Thoracic aorta (tissue), 2 donors: ENCODE data around the gene NT5C. TPM values are rescaled to one million over a fixed set of nuclear protein-coding genes. Genes with fewer than 3 reads are reported as not detected.

ENCODE experiments used
- ATAC-seq: fragments of 150-250 bp; one replicate; pipeline ENCODE4 v1.8.0; 2017; ENCODE audit warnings: low read depth; ENCODE audit not compliant: insufficient number of reproducible peaks, low FRiP score
- DNase-seq: peaks from one replicate; pipeline ENCODE4 v3.0.0-alpha.2; 2020; ENCODE audit warnings: low spot score
- H3K27ac ChIP-seq, 2 donors: fragments of 200-600 bp; sonication (generic); 1 replicate in 1 of 2; 2 replicates in 1 of 2; pipeline ENCODE4 v1.5.1; 2016; ENCODE audit warnings: mild to moderate bottlenecking in 2 of 2, moderate library complexity in 2 of 2
- H3K27me3 ChIP-seq: fragments of 200-600 bp; sonication (generic); replicated peaks from 2 replicates; pipeline ENCODE4 v1.6.0; 2016; ENCODE audit warnings: mild to moderate bottlenecking; ENCODE audit not compliant: insufficient read depth
- H3K36me3 ChIP-seq: fragments of 200-600 bp; sonication (generic); one replicate; pipeline ENCODE4 v1.5.1; 2016
- H3K4me1 ChIP-seq, 2 donors: fragments of 200-600 bp; sonication (generic); 1 replicate in 1 of 2; 2 replicates in 1 of 2; pipeline versions ENCODE4 v1.5.1 to v1.6.0; 2016; ENCODE audit warnings: low read depth in 2 of 2, mild to moderate bottlenecking in 1 of 2; ENCODE audit not compliant: control insufficient read depth in 1 of 2
- H3K4me3 ChIP-seq: fragments of 200-600 bp; sonication (generic); 2 replicates; pipeline ENCODE4 v1.5.1; 2016; ENCODE audit warnings: mild to moderate bottlenecking
- H3K9me3 ChIP-seq: fragments of 200-600 bp; sonication (generic); 2 replicates; pipeline ENCODE4 v1.5.1; 2016
- total RNA-seq, 2 donors: library from RNA; depleted of rRNA; stranded (reverse); fragments of >200 nt; gene quantifications; one replicate each; pipeline versions ENCODE4 v1.1.0 to v1.2.3, GENCODE V29; 2016
- TF ChIP-seq, protein P1 (sequence below): fragments of 200-600 bp; sonication (generic); IDR thresholded peaks from one replicate; pipeline ENCODE4 v1.5.1; 2019; ENCODE audit warnings: antibody characterized with exemption

NT5C gene
- total RNA-seq, 2 donors from 2014 or later, result 57.9 to 80.0 TPM

DNA sequence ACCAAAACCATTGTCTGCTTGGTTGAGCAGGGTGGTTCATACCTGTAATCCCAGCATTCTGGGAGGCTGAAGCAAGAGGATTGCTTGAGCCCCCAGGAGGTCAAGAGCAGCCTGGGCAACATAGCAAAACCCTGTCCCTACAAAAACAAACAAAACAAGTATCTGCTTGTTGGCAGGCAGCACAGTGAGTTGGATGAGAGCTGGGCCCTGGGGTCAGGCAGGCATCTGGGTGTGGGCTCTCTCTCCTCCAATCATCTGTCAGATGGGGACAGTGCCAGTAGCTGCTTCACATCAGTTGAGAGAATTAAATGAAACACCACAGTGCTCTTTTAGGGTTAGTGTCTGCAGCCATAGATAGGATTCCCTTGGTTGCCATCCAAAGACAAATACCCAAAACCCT lies 16.0 kb downstream of the NT5C start:
- Histone ChIP-seq H3K27me3 (no peaks in the 10 kb centered on the region), H3K36me3 (no peaks in the 10 kb centered on the region), H3K4me1 (peaks cover 14 to 31% of the 10 kb centered on the region in 2 donors), H3K9me3 (no peaks in the 10 kb centered on the region), H3K27ac (no peak overlapping the region), H3K4me3 (no peak overlapping the region)
- no peak for ATAC-seq
- TF ChIP-seq, protein P1, sequence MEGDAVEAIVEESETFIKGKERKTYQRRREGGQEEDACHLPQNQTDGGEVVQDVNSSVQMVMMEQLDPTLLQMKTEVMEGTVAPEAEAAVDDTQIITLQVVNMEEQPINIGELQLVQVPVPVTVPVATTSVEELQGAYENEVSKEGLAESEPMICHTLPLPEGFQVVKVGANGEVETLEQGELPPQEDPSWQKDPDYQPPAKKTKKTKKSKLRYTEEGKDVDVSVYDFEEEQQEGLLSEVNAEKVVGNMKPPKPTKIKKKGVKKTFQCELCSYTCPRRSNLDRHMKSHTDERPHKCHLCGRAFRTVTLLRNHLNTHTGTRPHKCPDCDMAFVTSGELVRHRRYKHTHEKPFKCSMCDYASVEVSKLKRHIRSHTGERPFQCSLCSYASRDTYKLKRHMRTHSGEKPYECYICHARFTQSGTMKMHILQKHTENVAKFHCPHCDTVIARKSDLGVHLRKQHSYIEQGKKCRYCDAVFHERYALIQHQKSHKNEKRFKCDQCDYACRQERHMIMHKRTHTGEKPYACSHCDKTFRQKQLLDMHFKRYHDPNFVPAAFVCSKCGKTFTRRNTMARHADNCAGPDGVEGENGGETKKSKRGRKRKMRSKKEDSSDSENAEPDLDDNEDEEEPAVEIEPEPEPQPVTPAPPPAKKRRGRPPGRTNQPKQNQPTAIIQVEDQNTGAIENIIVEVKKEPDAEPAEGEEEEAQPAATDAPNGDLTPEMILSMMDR, result no peak
- no peak for DNase-seq

DNA sequence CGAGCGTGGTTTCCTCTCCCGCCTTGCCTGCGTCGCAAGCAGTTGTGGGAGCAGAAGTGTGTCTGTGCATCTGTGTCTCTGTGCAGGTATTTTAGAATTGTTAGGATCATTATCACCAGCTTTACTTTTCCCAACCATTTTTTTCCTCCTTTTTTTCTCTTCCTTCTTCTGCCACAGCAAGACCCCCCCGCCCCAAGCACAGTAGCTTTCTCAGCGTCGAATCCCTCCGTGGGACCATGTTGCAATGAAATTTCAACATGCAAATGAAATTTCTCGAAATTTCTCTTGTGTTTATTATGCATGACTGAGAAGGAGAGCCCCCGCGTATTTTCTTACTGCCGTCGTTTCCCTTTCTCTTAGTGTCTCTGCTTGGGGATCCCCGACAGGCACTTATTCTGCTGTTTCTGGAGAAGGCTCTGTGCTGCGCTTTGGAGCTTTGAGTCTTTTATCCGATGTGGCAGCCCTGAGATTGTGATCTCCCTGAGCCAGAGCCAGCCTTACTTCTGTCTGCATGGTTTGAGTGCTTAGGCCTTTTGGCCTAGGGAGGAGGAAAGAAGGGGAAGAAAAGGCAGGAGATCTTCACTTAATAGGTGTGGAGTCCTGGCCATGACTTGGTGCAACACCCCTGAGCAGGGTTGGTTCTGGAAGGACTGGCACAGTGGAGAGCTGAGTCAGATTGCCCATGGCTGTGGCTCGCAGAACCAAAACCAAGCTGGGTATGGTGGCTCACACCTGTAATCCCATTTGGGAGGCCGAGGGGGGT lies 16.8 kb downstream of the NT5C start:
- peak overlapping the region; percentile 50 to 74 for H3K27ac ChIP-seq
- ATAC-seq, result no peak
- no peak for DNase-seq
- TF ChIP-seq, protein P1, result no peak
- peaks cover 14 to 34% of the 10 kb centered on the region in 2 donors for H3K4me1 ChIP-seq
- no peaks in the 10 kb centered on the region for H3K27me3 ChIP-seq
- H3K4me3 ChIP-seq, result peak overlapping the region; percentile 74
- H3K36me3 ChIP-seq, result no peaks in the 10 kb centered on the region
- H3K9me3 ChIP-seq, result no peaks in the 10 kb centered on the region

DNA sequence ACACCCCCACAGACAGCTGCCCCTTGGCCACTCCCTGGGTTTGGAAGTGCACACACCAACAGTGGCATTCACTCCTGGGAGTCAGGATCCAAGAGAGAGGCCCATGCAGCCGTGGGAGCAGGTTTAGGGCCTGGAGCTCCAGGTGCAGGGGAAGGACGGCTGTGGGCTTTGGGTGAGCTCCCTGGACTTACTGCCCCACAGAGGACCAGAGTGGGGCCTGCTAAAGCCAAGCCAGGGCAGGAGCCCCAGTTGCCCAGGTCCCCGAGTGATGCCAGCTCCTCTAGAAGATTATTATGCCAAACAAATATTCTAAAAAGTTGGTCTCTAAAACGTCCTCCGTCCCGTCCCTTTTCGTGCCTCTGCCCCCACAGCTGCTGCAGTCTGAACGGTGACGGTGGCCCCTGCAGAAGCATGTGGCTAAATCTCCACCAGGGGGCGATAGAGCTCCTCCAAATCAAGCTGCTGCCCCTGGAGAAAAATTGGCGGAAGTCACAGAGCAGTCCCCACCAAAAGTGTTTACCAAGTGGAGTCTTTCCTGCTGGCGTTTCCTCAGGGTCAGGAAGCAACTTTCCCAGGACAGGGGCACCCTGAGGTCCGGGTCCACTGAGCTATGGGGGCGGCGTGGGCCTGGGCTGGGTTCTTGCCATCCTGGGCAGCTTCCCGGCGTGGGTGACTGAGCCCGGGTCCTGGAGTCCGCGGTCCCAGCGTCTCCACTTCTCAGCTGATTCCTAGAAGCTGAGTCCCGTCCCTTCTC lies 17.6 kb downstream of the NT5C start:
- ATAC-seq, result peak; percentile 58
- TF ChIP-seq, protein P1, result peak; percentile 96

DNA sequence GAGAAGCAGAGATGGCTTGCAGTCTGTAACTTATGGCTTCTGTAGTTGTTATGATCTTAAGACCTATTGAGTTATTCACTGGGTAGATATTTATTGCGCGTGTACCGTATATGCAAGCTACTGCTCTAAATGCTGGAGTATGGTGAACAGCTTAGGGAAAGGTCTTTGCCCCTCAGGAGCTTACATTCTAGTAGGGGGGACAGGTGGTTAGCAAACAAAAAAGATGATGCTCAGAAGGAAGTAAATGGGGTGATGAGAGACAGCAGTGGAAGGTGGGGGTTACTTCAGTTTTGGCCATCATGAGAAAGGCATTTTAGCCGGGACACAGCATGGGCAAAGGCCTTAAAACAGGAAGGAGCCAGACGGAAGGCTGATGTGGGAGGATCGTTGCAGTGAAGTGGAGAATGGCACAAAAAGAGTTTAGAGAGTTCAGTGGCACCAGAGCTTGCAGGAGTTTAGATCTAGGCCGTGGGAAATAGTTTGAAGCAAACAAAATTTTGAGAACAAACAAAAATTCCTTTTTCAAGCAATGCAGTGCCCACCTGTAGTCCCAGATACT lies 19.7 kb downstream of the NT5C start:
- Histone ChIP-seq H3K27me3 (no peaks in the 10 kb centered on the region), H3K9me3 (no peaks in the 10 kb centered on the region), H3K4me3 (no peak overlapping the region), H3K4me1 (peaks cover 18 to 40% of the 10 kb centered on the region in 2 donors), H3K36me3 (no peaks in the 10 kb centered on the region), H3K27ac (no peak overlapping the region)
- DNase-seq (no peak), ATAC-seq (no peak)
- TF ChIP-seq, protein P1, result no peak

More for the DNA sequence above, 17.6 kb downstream of the NT5C start:
- H3K4me1 ChIP-seq, result peaks cover 18 to 38% of the 10 kb centered on the region in 2 donors
- H3K9me3 ChIP-seq, result no peaks in the 10 kb centered on the region
- peak; percentile 78 for DNase-seq
- peak overlapping the region; percentile 74 for H3K4me3 ChIP-seq
- H3K36me3 ChIP-seq, result no peaks in the 10 kb centered on the region
- H3K27ac ChIP-seq, result peak overlapping the region; percentile 50 to 74
- H3K27me3 ChIP-seq, result no peaks in the 10 kb centered on the region
